Activated CD4-positive, alpha-beta T cell treated with anti-CD3 and anti-CD28 coated beads for 36 hours (primary cell): ENCODE measurements around the gene CEACAM18. TPM values are rescaled to one million over a fixed set of nuclear protein-coding genes. Genes with fewer than 3 reads are reported as not detected.
"Not testable (repeated sequence)": the region's sequence is repeated elsewhere in the genome, so short reads cannot be mapped to it uniquely, and the experiment has no call there.

Source experiments
- ATAC-seq: fragments of 200-7000 bp; cut with Tn5 transposase; one replicate; pipeline ENCODE4 v1.10.0; 2021; ENCODE audit warnings: mild to moderate bottlenecking, moderate library complexity
- CTCF ChIA-PET: fragments of 350-600 bp; sonication (Branson Sonifier 250); formaldehyde crosslinking; loops from one replicate; lab custom pipeline; 2021; ENCODE audit warnings: antibody characterized with exemption; lab: Charles Lee
- POLR2A ChIA-PET: fragments of 350-600 bp; sonication (Branson Sonifier 250); formaldehyde crosslinking; loops from one replicate; lab custom pipeline; 2021; ENCODE audit warnings: antibody characterized with exemption, inconsistent platforms; lab: Charles Lee
- DNase-seq: peaks from one replicate; pipeline ENCODE4 v3.0.0-alpha.2; 2020
- H3K27ac Mint-ChIP-seq: one replicate; pipeline ENCODE4 v1.8.0; 2021; ENCODE audit warnings: mixed read lengths
- H3K27me3 Mint-ChIP-seq: one replicate; pipeline ENCODE4 v1.8.0; 2021; ENCODE audit warnings: mixed read lengths
- H3K36me3 Mint-ChIP-seq: one replicate; pipeline ENCODE4 v1.8.0; 2021; ENCODE audit warnings: low read depth, mixed read lengths
- H3K4me1 Mint-ChIP-seq: one replicate; pipeline ENCODE4 v1.8.0; 2021; ENCODE audit warnings: mixed read lengths
- H3K4me3 Mint-ChIP-seq: one replicate; pipeline ENCODE4 v1.8.0; 2021; ENCODE audit warnings: mild to moderate bottlenecking, moderate library complexity, mixed read lengths
- H3K9me3 Mint-ChIP-seq: one replicate; pipeline ENCODE4 v1.8.0; 2021; ENCODE audit warnings: low read depth, mixed read lengths
- intact Hi-C, 2 experiments: fragments of 100-400 bp; cut with DNase I in 1 of 2; cut with micrococcal nuclease in 1 of 2; formaldehyde crosslinking; loops; one replicate each; pipeline versions ENCODE4 v1.14.2 to v1.15.1; 2022 to 2024; cut with DNase I, micrococcal nuclease
- total RNA-seq, 2 experiments: library from RNA; stranded (reverse); gene quantifications; one replicate each; pipeline ENCODE4 v1.2.3, GENCODE V29; 2021

The CEACAM18 gene
- total RNA-seq, 2 experiments from 2014 or later: not detected

GRCh38 chr19:51461723-51462161 lies 16.6 kb upstream of the CEACAM18 start:
- H3K4me1 Mint-ChIP-seq: peaks cover 9% of the 10 kb centered on the region
- H3K4me3 Mint-ChIP-seq: no peak overlapping the region
- DNase-seq (no peak), ATAC-seq (no peak)
- H3K27me3 Mint-ChIP-seq: peaks cover 36% of the 10 kb centered on the region
- no peak overlapping the region for H3K27ac Mint-ChIP-seq
- intact Hi-C loops: no loop called here
- ChIA-PET CTCF (interaction anchor here (1.9 kb wide), 1 partner anchor 11 kb away, joined by 19 read pairs; no protein-coding TSS in a partner anchor), POLR2A (no interaction called here)
- H3K9me3 Mint-ChIP-seq: no peaks in the 10 kb centered on the region
- no peaks in the 10 kb centered on the region for H3K36me3 Mint-ChIP-seq

- intact Hi-C loops: no loop called here
- H3K27ac Mint-ChIP-seq: no peak overlapping the region
- ATAC-seq: no peak
- no peak overlapping the region for H3K4me3 Mint-ChIP-seq
- peaks cover 12% of the 10 kb centered on the region for H3K4me1 Mint-ChIP-seq
- POLR2A ChIA-PET: no interaction called here
- no peaks in the 10 kb centered on the region for H3K9me3 Mint-ChIP-seq
- CTCF ChIA-PET: interaction anchor here (1.6 to 1.9 kb wide), 2 partner anchors 9 to 11 kb away, joined by 4 to 19 read pairs; no protein-coding TSS in a partner anchor
- DNase-seq: no peak
- H3K27me3 Mint-ChIP-seq: peaks cover 39% of the 10 kb centered on the region
- H3K36me3 Mint-ChIP-seq: no peaks in the 10 kb centered on the region
Measured at GRCh38 chr19:51462276-51462675, 16.1 kb upstream of the CEACAM18 start.

- POLR2A ChIA-PET: no interaction called here
- no peak for DNase-seq
- Mint-ChIP-seq H3K4me3 (no peak overlapping the region), H3K27me3 (peaks cover 39% of the 10 kb centered on the region), H3K9me3 (no peaks in the 10 kb centered on the region), H3K36me3 (no peaks in the 10 kb centered on the region), H3K4me1 (peaks cover 14% of the 10 kb centered on the region), H3K27ac (no peak overlapping the region)
- ATAC-seq: no peak
- intact Hi-C loops: no loop called here
- CTCF ChIA-PET: interaction anchor here (0.6 to 1.9 kb wide), 7 partner anchors 9 to 146 kb away, joined by 3 to 19 read pairs (median 3); no protein-coding TSS in a partner anchor
Measured at GRCh38 chr19:51462681-51463080, 15.7 kb upstream of the CEACAM18 start.

- H3K9me3 Mint-ChIP-seq, DNase-seq, H3K36me3 Mint-ChIP-seq, H3K27ac Mint-ChIP-seq, H3K4me3 Mint-ChIP-seq, CTCF ChIA-PET, intact Hi-C loops, POLR2A ChIA-PET: not testable (repeated sequence)
- Mint-ChIP-seq H3K27me3 (peaks cover 35% of the 10 kb centered on the region), H3K4me1 (peaks cover 20% of the 10 kb centered on the region)
- peak; percentile 47 for ATAC-seq
Measured at GRCh38 chr19:51463976-51464581, 14.3 kb upstream of the CEACAM18 start.

- ATAC-seq (no peak), DNase-seq (no peak)
- ChIA-PET POLR2A (no interaction called here), CTCF (interaction anchor here (0.6 to 1.4 kb wide), 4 partner anchors 49 to 71 kb away, joined by 3 to 4 read pairs (median 3); no protein-coding TSS in a partner anchor)
- Mint-ChIP-seq H3K4me3 (no peak overlapping the region), H3K27ac (no peak overlapping the region), H3K4me1 (peaks cover 21% of the 10 kb centered on the region), H3K27me3 (peaks cover 27% of the 10 kb centered on the region), H3K36me3 (no peaks in the 10 kb centered on the region), H3K9me3 (no peaks in the 10 kb centered on the region)
- intact Hi-C loops: no loop called here
Measured at GRCh38 chr19:51466723-51467122, 11.6 kb upstream of the CEACAM18 start.

- intact Hi-C loops: no loop called here
- Mint-ChIP-seq H3K4me3 (no peak overlapping the region), H3K9me3 (no peaks in the 10 kb centered on the region), H3K36me3 (no peaks in the 10 kb centered on the region), H3K27ac (no peak overlapping the region), H3K27me3 (peaks cover 24% of the 10 kb centered on the region), H3K4me1 (peaks cover 31% of the 10 kb centered on the region)
- CTCF ChIA-PET: interaction anchor here (0.7 to 1.6 kb wide), 6 partner anchors 46 to 189 kb away, joined by 3 to 6 read pairs (median 3); no protein-coding TSS in a partner anchor
- no peak for ATAC-seq
- POLR2A ChIA-PET: no interaction called here
- DNase-seq: no peak
Measured at GRCh38 chr19:51467864-51468544, 10.3 kb upstream of the CEACAM18 start.

- Mint-ChIP-seq H3K36me3 (no peaks in the 10 kb centered on the region), H3K9me3 (no peaks in the 10 kb centered on the region), H3K4me1 (peaks cover 30% of the 10 kb centered on the region), H3K27ac (no peak overlapping the region), H3K27me3 (peaks cover 21% of the 10 kb centered on the region), H3K4me3 (no peak overlapping the region)
- ATAC-seq (no peak), DNase-seq (no peak)
- intact Hi-C loops: no loop called here
- POLR2A ChIA-PET: no interaction called here
- CTCF ChIA-PET: interaction anchor here (0.8 to 1.6 kb wide), 3 partner anchors 45 to 188 kb away, joined by 3 to 6 read pairs (median 3); no protein-coding TSS in a partner anchor
Measured at GRCh38 chr19:51468545-51468920, 9.8 kb upstream of the CEACAM18 start.

- DNase-seq (no peak), ATAC-seq (no peak)
- H3K4me3 Mint-ChIP-seq: no peak overlapping the region
- intact Hi-C loops: no loop called here
- no peak overlapping the region for H3K27ac Mint-ChIP-seq
- H3K36me3 Mint-ChIP-seq: no peaks in the 10 kb centered on the region
- H3K9me3 Mint-ChIP-seq: no peaks in the 10 kb centered on the region
- H3K4me1 Mint-ChIP-seq: peaks cover 30% of the 10 kb centered on the region
- H3K27me3 Mint-ChIP-seq: peaks cover 21% of the 10 kb centered on the region
- CTCF ChIA-PET: interaction anchor here (1.1 to 1.6 kb wide), 2 partner anchors 52 to 188 kb away, joined by 3 to 6 read pairs; partner anchors contain the start of gene SIGLEC10
- POLR2A ChIA-PET: no interaction called here
Measured at GRCh38 chr19:51469162-51469561, 9.2 kb upstream of the CEACAM18 start.

GRCh38 chr19:51469629-51470028 lies 8.7 kb upstream of the CEACAM18 start:
- intact Hi-C loops: loop anchor here in 1 of 2 experiments (5.0 to 10.0 kb wide), 2 partner anchors 168 to 305 kb away; no protein-coding TSS in a partner anchor
- Mint-ChIP-seq H3K27ac (no peak overlapping the region), H3K9me3 (no peaks in the 10 kb centered on the region), H3K36me3 (no peaks in the 10 kb centered on the region), H3K4me3 (no peak overlapping the region), H3K27me3 (peaks cover 18% of the 10 kb centered on the region), H3K4me1 (peaks cover 26% of the 10 kb centered on the region)
- ATAC-seq (no peak), DNase-seq (no peak)
- CTCF ChIA-PET: interaction anchor here (0.5 to 1.1 kb wide), 2 partner anchors 52 to 476 kb away, joined by 3 read pairs; partner anchors contain the start of gene SIGLEC10
- POLR2A ChIA-PET: no interaction called here

- DNase-seq (no peak), ATAC-seq (no peak)
- H3K27me3 Mint-ChIP-seq: peaks cover 11% of the 10 kb centered on the region
- H3K9me3 Mint-ChIP-seq: no peaks in the 10 kb centered on the region
- ChIA-PET CTCF (interaction anchor here (0.5 to 6.3 kb wide), 11 partner anchors 8 to 190 kb away, joined by 3 to 101 read pairs (median 4); no protein-coding TSS in a partner anchor), POLR2A (no interaction called here)
- H3K27ac Mint-ChIP-seq: no peak overlapping the region
- intact Hi-C loops: loop anchor here in 1 of 2 experiments (5.0 to 10.0 kb wide), 2 partner anchors 166 to 304 kb away; no protein-coding TSS in a partner anchor
- no peak overlapping the region for H3K4me3 Mint-ChIP-seq
- no peaks in the 10 kb centered on the region for H3K36me3 Mint-ChIP-seq
- peaks cover 28% of the 10 kb centered on the region for H3K4me1 Mint-ChIP-seq
Measured at GRCh38 chr19:51470966-51471365, 7.4 kb upstream of the CEACAM18 start.

GRCh38 chr19:51471527-51471926 lies 6.8 kb upstream of the CEACAM18 start:
- Mint-ChIP-seq H3K4me3 (no peak overlapping the region), H3K9me3 (peaks cover 3% of the 10 kb centered on the region), H3K36me3 (no peaks in the 10 kb centered on the region), H3K27ac (no peak overlapping the region), H3K27me3 (peaks cover 8% of the 10 kb centered on the region), H3K4me1 (peaks cover 28% of the 10 kb centered on the region)
- ATAC-seq (no peak), DNase-seq (no peak)
- ChIA-PET POLR2A (no interaction called here), CTCF (interaction anchor here (0.8 to 6.3 kb wide), 12 partner anchors 9 to 190 kb away, joined by 3 to 101 read pairs (median 4); no protein-coding TSS in a partner anchor)
- intact Hi-C loops: loop anchor here in 1 of 2 experiments (5.0 to 10.0 kb wide), 2 partner anchors 166 to 303 kb away; no protein-coding TSS in a partner anchor
